HepG2 (cell line): Measurements from ENCODE around the gene PSMG1. TPM values are rescaled to one million over a fixed set of nuclear protein-coding genes. Genes with fewer than 3 reads are reported as not detected.

Experiments used
- CEBPG ChIP-seq: IDR thresholded peaks from 2 replicates; pipeline ENCODE4 v1.6.1; 2016
- JARID2 ChIP-seq: sonication (generic); formaldehyde crosslinking; IDR thresholded peaks from 2 replicates; pipeline ENCODE4 v1.8.1; 2023; ENCODE audit warnings: missing genetic modification reagents, inconsistent platforms; ENCODE audit not compliant: insufficient replicate concordance
- MAF1 ChIP-seq: sonication (generic); formaldehyde crosslinking; IDR thresholded peaks from 2 replicates; pipeline ENCODE4 v1.5.0; 2020; ENCODE audit warnings: missing genetic modification reagents, borderline replicate concordance
- MEIS1 ChIP-seq: sonication (generic); formaldehyde crosslinking; IDR thresholded peaks from 2 replicates; pipeline ENCODE4 v1.9.0; 2021; ENCODE audit warnings: mild to moderate bottlenecking, missing genetic modification reagents, moderate library complexity, borderline replicate concordance
- MZF1 ChIP-seq: sonication (generic); formaldehyde crosslinking; IDR thresholded peaks from 2 replicates; pipeline ENCODE4 v1.8.1; 2023; ENCODE audit warnings: mild to moderate bottlenecking, missing genetic modification reagents, borderline replicate concordance
- NAIF1 ChIP-seq: sonication (generic); formaldehyde crosslinking; IDR thresholded peaks from 2 replicates; pipeline ENCODE4 v1.5.0; 2020; ENCODE audit warnings: mild to moderate bottlenecking, missing genetic modification reagents, borderline replicate concordance
- PRDM4 ChIP-seq: sonication (generic); formaldehyde crosslinking; IDR thresholded peaks from 2 replicates; pipeline ENCODE4 v1.9.0; 2021; ENCODE audit warnings: missing genetic modification reagents, borderline replicate concordance
- RERE ChIP-seq: IDR thresholded peaks from 2 replicates; pipeline ENCODE4 v1.6.1; 2016; ENCODE audit warnings: low read depth, missing genetic modification reagents, missing compliant biosample characterization
- SRSF1 ChIP-seq: fragments of 200-400 bp; formaldehyde crosslinking; optimal IDR thresholded peaks from 2 replicates; pipeline ENCODE3; 2017; ENCODE audit warnings: mild to moderate bottlenecking, low read depth, low read length, moderate library complexity
- ZNF546 ChIP-seq: sonication (generic); formaldehyde crosslinking; conservative IDR thresholded peaks from 2 replicates; pipeline ENCODE4 v1.8.1; 2023; ENCODE audit warnings: mild to moderate bottlenecking, missing genetic modification reagents
- ZNF644 ChIP-seq: IDR thresholded peaks from 2 replicates; pipeline ENCODE4 v1.6.1; 2016; ENCODE audit warnings: low read depth
- ZNF646 ChIP-seq: sonication (generic); formaldehyde crosslinking; IDR thresholded peaks from 2 replicates; pipeline ENCODE4 v1.9.0; 2021; ENCODE audit warnings: mild to moderate bottlenecking, missing genetic modification reagents
- ZNF7 ChIP-seq: IDR thresholded peaks from 2 replicates; pipeline ENCODE4 v1.6.1; 2016; ENCODE audit warnings: missing biosample characterization, missing genetic modification reagents
- ZNF737 ChIP-seq: sonication (generic); formaldehyde crosslinking; IDR thresholded peaks from 2 replicates; pipeline ENCODE4 v1.5.0; 2020; ENCODE audit warnings: missing genetic modification reagents, mild to moderate bottlenecking, borderline replicate concordance
- ZSCAN30 ChIP-seq: sonication (generic); formaldehyde crosslinking; IDR thresholded peaks from 2 replicates; pipeline ENCODE4 v1.5.0; 2020; ENCODE audit warnings: mild to moderate bottlenecking, missing genetic modification reagents
- polyA plus RNA-seq, 8 experiments: library from polyadenylated mRNA; depleted of rRNA in 3 of 8; stranded (reverse) in 7 of 8; unstranded in 1 of 8; fragments of >200 nt; fragmentation: Illumina TruSeq in 4 of 8; extraction: Trizol in 4 of 8; gene quantifications; 2 replicates each; pipeline versions ENCODE4 v1.2.1 to v1.2.3, GENCODE V29; 2011 to 2016; ENCODE audit warnings: low read depth in 4 of 8, missing spikeins in 1 of 8, mixed read lengths in 1 of 8; ENCODE audit not compliant: insufficient read depth in 1 of 8
- total RNA-seq, 5 experiments: library from RNA; depleted of rRNA; stranded (reverse); fragments of >200 nt; fragmentation: Illumina TruSeq; extraction: Trizol; gene quantifications; 2 replicates each; pipeline ENCODE4 v1.2.3, GENCODE V29; 2016; ENCODE audit warnings: low read depth in 1 of 5

Gene PSMG1
- total and polyA plus RNA-seq, 2 of the 13 experiments (the other 11 are each of a cell fraction or from before 2014, with no cell fraction given) = 63.6 to 173 TPM

- TF ChIP-seq ZNF646 (CRISPR knock-in tag) (no peak), PRDM4 (no peak), NAIF1 (CRISPR knock-in tag) (no peak), JARID2 (CRISPR knock-in tag) (no peak), ZNF7 (CRISPR knock-in tag) (no peak), MEIS1 (CRISPR knock-in tag) (no peak), ZNF644 (CRISPR knock-in tag) (no peak), SRSF1 (no peak), ZSCAN30 (no peak), ZNF737 (0 out of 2 replicates have a peak, but pooled peaks have one; percentile 43), CEBPG (CRISPR knock-in tag) (no peak), MZF1 (CRISPR knock-in tag) (no peak), MAF1 (CRISPR knock-in tag) (no peak), ZNF546 (CRISPR knock-in tag) (no peak), RERE (CRISPR knock-in tag) (no peak)
These were observed 573 bp downstream of the PSMG1 start (continued) for GRCh38 chr21:39182484-39183271.
